MCF 10A (cell line): Measurements from ENCODE around the gene SPAG16. TPM values are rescaled to one million over a fixed set of nuclear protein-coding genes. Genes with fewer than 3 reads are reported as not detected.

Experiments used
- BruUV-seq: library from RNA; stranded (reverse); fragments of 400-500 nt; replicated peaks from 2 replicates; lab custom pipeline; 2021; lab: Mats Ljungman, UMichigan
- CTCF ChIA-PET: fragments of 300-600 bp; sonication (Branson Sonifier 250); formaldehyde crosslinking; extraction: SDS; loops from one replicate; lab custom pipeline; 2021; ENCODE audit warnings: antibody characterized with exemption, inconsistent platforms; lab: Yijun Ruan, JAX
- POLR2A ChIA-PET: fragments of 300-600, 350-650 bp; sonication (Branson Sonifier 250); formaldehyde crosslinking; extraction: SDS; loops from one replicate; lab custom pipeline; 2020; ENCODE audit warnings: antibody characterized with exemption, inconsistent platforms; lab: Yijun Ruan, JAX
- DNase-seq: peaks from one replicate; pipeline ENCODE4 v3.0.0-alpha.2; 2018; ENCODE audit not compliant: unreplicated experiment
- H3K27ac Mint-ChIP-seq: one replicate; pipeline ENCODE4 v1.8.0; 2022; ENCODE audit warnings: mild to moderate bottlenecking, low read depth, mixed read lengths; ENCODE audit not compliant: unreplicated experiment
- H3K27me3 Mint-ChIP-seq: one replicate; pipeline ENCODE4 v1.8.0; 2022; ENCODE audit warnings: mixed read lengths; ENCODE audit not compliant: insufficient read depth, unreplicated experiment
- H3K36me3 Mint-ChIP-seq: one replicate; pipeline ENCODE4 v1.8.0; 2022; ENCODE audit warnings: mild to moderate bottlenecking, moderate library complexity, mixed read lengths; ENCODE audit not compliant: insufficient read depth, unreplicated experiment
- H3K4me1 Mint-ChIP-seq: one replicate; pipeline ENCODE4 v1.8.0; 2022; ENCODE audit warnings: mixed read lengths; ENCODE audit not compliant: insufficient read depth, unreplicated experiment
- H3K4me3 Mint-ChIP-seq: one replicate; pipeline ENCODE4 v1.8.0; 2022; ENCODE audit warnings: mild to moderate bottlenecking, moderate library complexity, mixed read lengths; ENCODE audit not compliant: unreplicated experiment
- H3K9me3 Mint-ChIP-seq: one replicate; pipeline ENCODE4 v1.8.0; 2022; ENCODE audit warnings: mixed read lengths; ENCODE audit not compliant: unreplicated experiment
- intact Hi-C: fragments of 100-400 bp; cut with micrococcal nuclease; formaldehyde crosslinking; loops from 2 replicates; pipeline ENCODE4 v1.14.1; 2022
- total RNA-seq: library from RNA; stranded (reverse); gene quantifications from 2 replicates; pipeline ENCODE4 v1.2.3, GENCODE V29; 2022
- TF ChIP-seq, protein P1 (sequence below): fragments of 200-600 bp; IDR thresholded peaks from one replicate; pipeline ENCODE4 v1.8.0; 2022; ENCODE audit warnings: antibody characterized with exemption, mild to moderate bottlenecking; ENCODE audit not compliant: unreplicated experiment

The SPAG16 gene
- total RNA-seq, 1 experiment from 2014 or later = 11.5 TPM

DNA sequence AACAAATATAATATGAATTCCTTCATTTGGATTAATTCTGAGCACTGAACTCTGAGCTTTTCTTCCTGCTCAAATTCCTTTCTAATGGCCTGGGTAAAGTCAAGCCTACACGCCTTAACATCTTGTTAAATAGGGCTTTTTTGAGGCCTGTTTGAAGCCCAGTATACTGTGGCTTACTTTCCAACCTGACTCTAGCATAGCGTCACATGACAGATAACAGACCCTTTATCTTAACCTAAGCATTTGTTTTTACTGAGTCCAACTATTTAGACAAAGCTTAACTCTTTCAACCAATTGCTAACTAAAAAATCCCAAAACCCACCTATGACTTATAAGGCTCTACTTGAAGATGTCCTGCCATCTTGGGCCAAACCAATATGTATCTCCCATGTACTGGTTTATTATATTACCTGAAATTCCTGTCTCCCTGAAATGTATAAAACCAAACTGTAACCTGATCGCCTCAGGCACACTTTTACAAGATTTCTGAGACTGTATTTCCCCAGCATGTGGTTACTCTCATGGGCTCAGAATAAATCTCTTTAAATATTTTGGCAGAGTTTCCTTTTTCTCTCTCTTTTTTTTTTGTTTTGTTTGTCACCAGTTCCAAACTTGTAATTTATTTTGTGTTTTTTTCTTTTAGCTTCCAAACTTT lies 855.5 kb downstream of the SPAG16 start:
- Mint-ChIP-seq H3K27me3 (no peaks in the 10 kb centered on the region), H3K27ac (peak overlapping the region; percentile 63), H3K4me3 (no peak overlapping the region), H3K9me3 (no peaks in the 10 kb centered on the region), H3K4me1 (peaks cover 19% of the 10 kb centered on the region), H3K36me3 (no peaks in the 10 kb centered on the region)
- CTCF ChIA-PET = interaction anchor here (1.1 kb wide), 1 partner anchor 171 kb away, joined by 4 read pairs; no protein-coding TSS in a partner anchor
- intact Hi-C loops = no loop called here
- DNase-seq = no peak
- BruUV-seq = no TSS peak
- TF ChIP-seq, protein P1, sequence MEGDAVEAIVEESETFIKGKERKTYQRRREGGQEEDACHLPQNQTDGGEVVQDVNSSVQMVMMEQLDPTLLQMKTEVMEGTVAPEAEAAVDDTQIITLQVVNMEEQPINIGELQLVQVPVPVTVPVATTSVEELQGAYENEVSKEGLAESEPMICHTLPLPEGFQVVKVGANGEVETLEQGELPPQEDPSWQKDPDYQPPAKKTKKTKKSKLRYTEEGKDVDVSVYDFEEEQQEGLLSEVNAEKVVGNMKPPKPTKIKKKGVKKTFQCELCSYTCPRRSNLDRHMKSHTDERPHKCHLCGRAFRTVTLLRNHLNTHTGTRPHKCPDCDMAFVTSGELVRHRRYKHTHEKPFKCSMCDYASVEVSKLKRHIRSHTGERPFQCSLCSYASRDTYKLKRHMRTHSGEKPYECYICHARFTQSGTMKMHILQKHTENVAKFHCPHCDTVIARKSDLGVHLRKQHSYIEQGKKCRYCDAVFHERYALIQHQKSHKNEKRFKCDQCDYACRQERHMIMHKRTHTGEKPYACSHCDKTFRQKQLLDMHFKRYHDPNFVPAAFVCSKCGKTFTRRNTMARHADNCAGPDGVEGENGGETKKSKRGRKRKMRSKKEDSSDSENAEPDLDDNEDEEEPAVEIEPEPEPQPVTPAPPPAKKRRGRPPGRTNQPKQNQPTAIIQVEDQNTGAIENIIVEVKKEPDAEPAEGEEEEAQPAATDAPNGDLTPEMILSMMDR = no peak
- POLR2A ChIA-PET = interaction anchor here (0.6 to 1.8 kb wide), 2 partner anchors 12 to 1560 kb away, joined by 3 read pairs; no protein-coding TSS in a partner anchor

DNA sequence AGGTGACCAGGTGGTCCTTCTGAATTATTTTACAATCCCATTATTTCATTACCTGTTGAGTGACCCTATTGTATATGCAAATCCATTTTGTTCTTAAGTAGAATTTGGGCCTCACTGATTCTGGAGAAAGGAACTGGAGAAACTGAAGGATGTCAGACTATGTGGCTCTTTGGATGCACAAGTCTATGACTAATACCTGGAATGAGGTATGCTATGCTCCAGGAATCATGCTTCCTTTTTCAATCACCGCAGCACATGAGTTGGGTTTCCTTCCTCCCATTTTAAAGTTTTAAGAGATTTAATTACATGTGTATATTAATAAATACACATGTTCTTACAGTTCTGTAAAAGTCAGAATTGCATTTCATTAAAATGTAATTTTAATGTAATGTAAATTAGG lies 872.7 kb downstream of the SPAG16 start:
- Mint-ChIP-seq H3K4me1 (no peaks in the 10 kb centered on the region), H3K27ac (no peak overlapping the region), H3K27me3 (no peaks in the 10 kb centered on the region), H3K9me3 (peaks cover 8% of the 10 kb centered on the region), H3K36me3 (no peaks in the 10 kb centered on the region), H3K4me3 (no peak overlapping the region)
- intact Hi-C loops = no loop called here
- DNase-seq = no peak
- TF ChIP-seq, protein P1 = no peak
- ChIA-PET POLR2A (no interaction called here), CTCF (no interaction called here)
- BruUV-seq = no TSS peak

DNA sequence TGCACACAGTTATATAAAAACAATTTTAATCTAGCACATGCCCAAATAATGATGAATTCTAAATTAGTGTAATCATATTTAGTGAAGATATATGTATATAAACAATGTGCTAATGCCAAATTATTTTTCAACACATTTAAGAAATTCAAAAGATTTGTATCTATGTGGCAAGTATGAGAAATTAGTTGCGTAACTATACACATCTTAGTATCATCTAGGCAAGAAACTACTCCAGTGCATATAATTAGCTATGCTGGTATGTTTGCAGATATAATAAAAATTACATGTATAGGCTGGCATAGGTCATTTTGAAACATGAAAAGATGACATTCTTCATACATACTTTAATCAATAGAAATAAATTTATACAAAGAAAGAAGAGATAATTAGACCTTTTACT lies 874.6 kb downstream of the SPAG16 start:
- H3K27me3 Mint-ChIP-seq = no peaks in the 10 kb centered on the region
- H3K4me3 Mint-ChIP-seq = no peak overlapping the region
- intact Hi-C loops = no loop called here
- POLR2A ChIA-PET = no interaction called here
- H3K9me3 Mint-ChIP-seq = no peaks in the 10 kb centered on the region
- no peaks in the 10 kb centered on the region for H3K36me3 Mint-ChIP-seq
- no peaks in the 10 kb centered on the region for H3K4me1 Mint-ChIP-seq
- no peak for DNase-seq
- no TSS peak for BruUV-seq
- CTCF ChIA-PET = no interaction called here
- TF ChIP-seq, protein P1 = no peak
- no peak overlapping the region for H3K27ac Mint-ChIP-seq

DNA sequence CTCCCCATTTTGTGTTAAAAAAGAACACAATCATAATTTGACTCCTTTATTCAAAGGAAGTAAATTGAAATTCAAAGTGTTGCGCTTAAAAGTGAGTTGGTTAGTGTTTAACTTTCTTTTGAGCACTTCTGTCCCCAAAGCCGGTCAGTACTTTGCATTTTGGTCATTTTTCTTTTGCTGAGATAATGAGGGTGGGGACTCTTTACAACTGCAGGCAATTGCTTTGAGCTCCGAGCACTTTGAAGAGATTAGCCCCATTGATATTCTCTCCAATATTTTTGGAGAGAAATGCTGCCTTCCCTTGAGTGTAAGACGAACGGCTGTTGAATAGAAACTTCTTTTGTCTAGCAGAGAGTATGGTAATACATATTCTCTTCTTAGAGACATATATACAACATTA lies 885.0 kb downstream of the SPAG16 start:
- H3K4me3 Mint-ChIP-seq = no peak overlapping the region
- no peak for DNase-seq
- H3K36me3 Mint-ChIP-seq = no peaks in the 10 kb centered on the region
- ChIA-PET CTCF (interaction anchor here (0.6 kb wide), 1 partner anchor 62 kb away, joined by 4 read pairs; no protein-coding TSS in a partner anchor), POLR2A (interaction anchor here (0.5 kb wide), 1 partner anchor 14 kb away, joined by 4 read pairs; no protein-coding TSS in a partner anchor)
- no TSS peak for BruUV-seq
- H3K9me3 Mint-ChIP-seq = no peaks in the 10 kb centered on the region
- intact Hi-C loops = no loop called here
- H3K4me1 Mint-ChIP-seq = no peaks in the 10 kb centered on the region
- H3K27me3 Mint-ChIP-seq = no peaks in the 10 kb centered on the region
- TF ChIP-seq, protein P1 = no peak
- no peak overlapping the region for H3K27ac Mint-ChIP-seq
